Astrocyte (in vitro differentiated cells and primary cell): ENCODE data around the gene RPUSD4. TPM values are rescaled to one million over a fixed set of nuclear protein-coding genes. Genes with fewer than 3 reads are reported as not detected.

Source experiments
- DNase-seq: peaks from one replicate; pipeline ENCODE4 v3.0.0-alpha.2; 2010; ENCODE audit warnings: low read depth
- FAIRE-seq: peaks from 2 replicates; lab custom pipeline; 2011; peaks lifted over from hg19 to GRCh38; lab: Jason Lieb, UNC
- H2AFZ ChIP-seq: 2 replicates; pipeline ENCODE4 v1.6.0; 2012; ENCODE audit warnings: low read depth, low read length, inconsistent platforms
- H3K27ac ChIP-seq: 2 replicates; pipeline ENCODE4 v1.5.1; 2011; ENCODE audit warnings: low read depth, low read length, inconsistent platforms
- H3K27me3 ChIP-seq: 2 replicates; pipeline ENCODE4 v1.6.0; 2011; ENCODE audit warnings: low read length, inconsistent platforms; ENCODE audit not compliant: insufficient read depth
- H3K36me3 ChIP-seq: 2 replicates; pipeline ENCODE4 v1.5.1; 2011; ENCODE audit warnings: low read length, inconsistent platforms; ENCODE audit not compliant: insufficient read depth
- H3K4me1 ChIP-seq: 2 replicates; pipeline ENCODE4 v1.5.1; 2011; ENCODE audit warnings: low read length, inconsistent platforms; ENCODE audit not compliant: insufficient read depth
- H3K4me2 ChIP-seq: 2 replicates; pipeline ENCODE4 v1.6.0; 2012; ENCODE audit warnings: low read length, inconsistent platforms
- H3K4me3 ChIP-seq: 2 replicates; pipeline ENCODE4 v1.5.1; 2011; ENCODE audit warnings: low read depth, mild to moderate bottlenecking, low read length, inconsistent platforms; ENCODE audit not compliant: insufficient read depth
- H3K79me2 ChIP-seq: 2 replicates; pipeline ENCODE4 v1.6.0; 2012; ENCODE audit warnings: mild to moderate bottlenecking, low read length, inconsistent platforms; ENCODE audit not compliant: insufficient read depth
- H3K9ac ChIP-seq: 2 replicates; pipeline ENCODE4 v1.6.0; 2012; ENCODE audit warnings: mild to moderate bottlenecking, low read length, inconsistent platforms
- H3K9me3 ChIP-seq: 2 replicates; pipeline ENCODE4 v1.5.1; 2012; ENCODE audit warnings: low read depth, mild to moderate bottlenecking, low read length, inconsistent platforms; ENCODE audit not compliant: insufficient read depth
- H4K20me1 ChIP-seq: 2 replicates; pipeline ENCODE4 v1.6.0; 2012; ENCODE audit warnings: low read length, inconsistent platforms; ENCODE audit not compliant: insufficient read depth
- H3K27ac Mint-ChIP-seq: one replicate; pipeline ENCODE4 v1.8.0; 2021; ENCODE audit warnings: mild to moderate bottlenecking, mixed read lengths; ENCODE audit not compliant: unreplicated experiment
- H3K27me3 Mint-ChIP-seq: one replicate; pipeline ENCODE4 v1.8.0; 2021; ENCODE audit warnings: low read depth, mixed read lengths; ENCODE audit not compliant: unreplicated experiment
- H3K36me3 Mint-ChIP-seq: one replicate; pipeline ENCODE4 v1.8.0; 2021; ENCODE audit warnings: low read depth, mixed read lengths; ENCODE audit not compliant: unreplicated experiment
- H3K4me1 Mint-ChIP-seq: one replicate; pipeline ENCODE4 v1.8.0; 2021; ENCODE audit warnings: low read depth, mixed read lengths; ENCODE audit not compliant: unreplicated experiment
- H3K4me3 Mint-ChIP-seq: one replicate; pipeline ENCODE4 v1.8.0; 2021; ENCODE audit warnings: mild to moderate bottlenecking, moderate library complexity, mixed read lengths; ENCODE audit not compliant: unreplicated experiment
- H3K9me3 Mint-ChIP-seq: one replicate; pipeline ENCODE4 v1.8.0; 2021; ENCODE audit warnings: mild to moderate bottlenecking, mixed read lengths; ENCODE audit not compliant: unreplicated experiment
- CTCF ChIP-seq: IDR thresholded peaks from 2 replicates; pipeline ENCODE4 v1.5.1; 2011; ENCODE audit warnings: low read depth, mild to moderate bottlenecking, inconsistent platforms, low read length, moderate library complexity; ENCODE audit not compliant: insufficient read depth
- EZH2 ChIP-seq: IDR thresholded peaks from 2 replicates; pipeline ENCODE4 v1.6.1; 2012; ENCODE audit warnings: mild to moderate bottlenecking, low read length, inconsistent platforms; ENCODE audit not compliant: insufficient read depth
- total RNA-seq: library from RNA; stranded (reverse); gene quantifications from 2 replicates; pipeline ENCODE4 v1.2.1, GENCODE V29; 2021

The RPUSD4 gene
- total RNA-seq, 1 donor from 2014 or later: 21.6 TPM

- H3K27me3 ChIP-seq: no peaks in the 10 kb centered on the region
- no peak overlapping the region for H3K27ac ChIP-seq
- no peak for TF ChIP-seq EZH2
- TF ChIP-seq CTCF: no peak
- H3K4me3 ChIP-seq: no peak overlapping the region
- no peak overlapping the region for H3K4me2 ChIP-seq
- H4K20me1 ChIP-seq: peaks cover 23% of the 10 kb centered on the region
- Mint-ChIP-seq H3K9me3 (no peaks in the 10 kb centered on the region), H3K27ac (no peak overlapping the region), H3K27me3 (no peaks in the 10 kb centered on the region), H3K36me3 (peaks cover 3% of the 10 kb centered on the region), H3K4me3 (no peak overlapping the region), H3K4me1 (peaks cover 5% of the 10 kb centered on the region)
- H3K9ac ChIP-seq: no peak overlapping the region
- FAIRE-seq (no peak), DNase-seq (no peak)
- H3K36me3 ChIP-seq: no peaks in the 10 kb centered on the region
- H3K79me2 ChIP-seq: peaks cover 7% of the 10 kb centered on the region
- H3K9me3 ChIP-seq: no peaks in the 10 kb centered on the region
- H2AFZ ChIP-seq: no peak overlapping the region
- H3K4me1 ChIP-seq: no peaks in the 10 kb centered on the region
Observed at GRCh38 chr11:126233391-126233790, 21.9 kb upstream of the RPUSD4 start.

- no peak for DNase-seq
- no peak for TF ChIP-seq EZH2
- no peak for TF ChIP-seq CTCF
- FAIRE-seq: no peak
Observed at GRCh38 chr11:126232683-126233082, 21.2 kb upstream of the RPUSD4 start.

GRCh38 chr11:126231725-126232459 is 20.4 kb upstream of the RPUSD4 start:
- Histone ChIP-seq H3K9me3 (no peaks in the 10 kb centered on the region), H3K79me2 (peaks cover 12% of the 10 kb centered on the region), H3K27ac (no peak overlapping the region), H3K27me3 (no peaks in the 10 kb centered on the region), H3K36me3 (no peaks in the 10 kb centered on the region), H3K9ac (no peak overlapping the region), H2AFZ (no peak overlapping the region), H4K20me1 (peaks cover 30% of the 10 kb centered on the region), H3K4me1 (no peaks in the 10 kb centered on the region), H3K4me2 (no peak overlapping the region), H3K4me3 (no peak overlapping the region)
- Mint-ChIP-seq H3K4me3 (no peak overlapping the region), H3K27ac (no peak overlapping the region), H3K4me1 (peaks cover 5% of the 10 kb centered on the region), H3K36me3 (peaks cover 3% of the 10 kb centered on the region), H3K27me3 (no peaks in the 10 kb centered on the region), H3K9me3 (no peaks in the 10 kb centered on the region)
- DNase-seq: peak; percentile 48
- TF ChIP-seq EZH2 (no peak), CTCF (no peak)
- peak; percentile 37 for FAIRE-seq

More at GRCh38 chr11:126232683-126233082, 21.2 kb upstream of the RPUSD4 start:
- H3K27ac ChIP-seq: no peak overlapping the region
- Mint-ChIP-seq H3K4me3 (no peak overlapping the region), H3K4me1 (peaks cover 5% of the 10 kb centered on the region), H3K27me3 (no peaks in the 10 kb centered on the region), H3K36me3 (peaks cover 3% of the 10 kb centered on the region), H3K27ac (no peak overlapping the region), H3K9me3 (no peaks in the 10 kb centered on the region)
- H3K79me2 ChIP-seq: peaks cover 7% of the 10 kb centered on the region
- H3K36me3 ChIP-seq: no peaks in the 10 kb centered on the region
- no peaks in the 10 kb centered on the region for H3K9me3 ChIP-seq
- no peak overlapping the region for H3K4me3 ChIP-seq
- H2AFZ ChIP-seq: no peak overlapping the region
- no peak overlapping the region for H3K4me2 ChIP-seq
- no peaks in the 10 kb centered on the region for H3K4me1 ChIP-seq
- H4K20me1 ChIP-seq: peaks cover 30% of the 10 kb centered on the region
- H3K9ac ChIP-seq: no peak overlapping the region
- H3K27me3 ChIP-seq: no peaks in the 10 kb centered on the region
